Right cardiac atrium (tissue), 5 donors: ENCODE data around the gene ARF6. TPM values are rescaled to one million over a fixed set of nuclear protein-coding genes. Genes with fewer than 3 reads are reported as not detected.
"Not testable (repeated sequence)": the region's sequence is repeated elsewhere in the genome, so short reads cannot be mapped to it uniquely, and the experiment has no call there.

Experiments
- ATAC-seq, 2 donors: fragments of 200-7000 bp; cut with Tn5 transposase; one replicate each; pipeline versions ENCODE4 v1.8.0 to v1.9.1; 2020; ENCODE audit warnings: moderate library complexity in 2 of 2, mild to moderate bottlenecking in 1 of 2
- DNase-seq, 3 donors: peaks; one replicate each; pipeline ENCODE4 v3.0.0-alpha.2; 2020
- H3K27ac ChIP-seq: one replicate; pipeline ENCODE4 v1.5.1; 2013; ENCODE audit warnings: mild to moderate bottlenecking, low read length, control low read depth, moderate library complexity
- H3K27me3 ChIP-seq: one replicate; pipeline ENCODE4 v1.6.1; 2013; ENCODE audit not compliant: control insufficient read depth, insufficient read depth
- H3K4me1 ChIP-seq: one replicate; pipeline ENCODE4 v1.6.1; 2013; ENCODE audit warnings: low read length; ENCODE audit not compliant: control insufficient read depth, insufficient read depth
- H3K4me3 ChIP-seq: one replicate; pipeline ENCODE4 v1.5.1; 2013; ENCODE audit warnings: low read length, control low read depth
- H3K9me3 ChIP-seq: one replicate; pipeline ENCODE4 v1.6.1; 2013; ENCODE audit warnings: low read length; ENCODE audit not compliant: control insufficient read depth
- WGBS: extraction: QIAGEN DNeasy Blood & Tissue Kit; methylation state at CpG from one replicate; pipeline ENCODE4 v1.1.7; 2013; 5-methylcytosine and 5-hydroxymethylcytosine counted together
- intact Hi-C, 4 donors: fragments of 100-400 bp; cut with DNase I; formaldehyde crosslinking; loops; one replicate each; pipeline versions ENCODE4 v1.11.0 to v1.14.0; 2022 to 2023
- polyA plus RNA-seq: library from polyadenylated mRNA; stranded (reverse); fragments of 200-250 nt; gene quantifications from one replicate; pipeline ENCODE4 v1.2.3, GENCODE V29; 2013
- total RNA-seq, 4 donors: library from RNA; stranded (reverse); fragmentation: NEBNext Ultra II Directional; extraction: Animal tissue kit (Norgen Biotek cat#: 25700); gene quantifications; one replicate each; pipeline ENCODE4 v1.2.1, GENCODE V29; 2021
- donor health status: healthy with polysubstance abuse.
- donor health status: DM: no; HTN: yes; CAD: no.
- donor health status: DM: no; HTN: no; CAD: no.
- donor health status: DM: no; HTN: yes; CAD: no; lungs with severe emphysema.
- donor health status: DM: yes; HTN: yes; CAD: no.

The ARF6 gene
- total and polyA plus RNA-seq, 5 donors = 16.5 to 34.6 (median 27.3) TPM

GRCh38 chr14:49861699-49862088, 31.2 kb upstream of the ARF6 start:
- peak; percentile 54 to 58 for ATAC-seq
- Histone ChIP-seq H3K27ac (peak overlapping the region; percentile 100), H3K9me3 (no peaks in the 10 kb centered on the region), H3K27me3 (no peaks in the 10 kb centered on the region), H3K4me3 (peak overlapping the region; percentile 70), H3K4me1 (peaks cover 2% of the 10 kb centered on the region)
- intact Hi-C loops = loop anchor here in 3 of 4 donors (5.0 to 10.0 kb wide), 3 partner anchors 143 to 246 kb away; no protein-coding TSS in a partner anchor
- under 1% methylated on average over 12 of the region's 12 CpGs for WGBS
- peak; percentile 75 to 83 (median 77) for DNase-seq

GRCh38 chr14:49862089-49862673, 30.7 kb upstream of the ARF6 start:
- H3K27me3 ChIP-seq = no peaks in the 10 kb centered on the region
- intact Hi-C loops = loop anchor here in 3 of 4 donors (5.0 to 10.0 kb wide), 3 partner anchors 143 to 245 kb away; no protein-coding TSS in a partner anchor
- peak overlapping the region; percentile 100 for H3K27ac ChIP-seq
- under 1% methylated on average over 28 of the region's 30 CpGs for WGBS
- DNase-seq (peak; percentile 82 to 89 (median 85)), ATAC-seq (peak; percentile 53 to 56)
- peaks cover 2% of the 10 kb centered on the region for H3K4me1 ChIP-seq
- no peaks in the 10 kb centered on the region for H3K9me3 ChIP-seq
- peak overlapping the region; percentile 70 for H3K4me3 ChIP-seq

GRCh38 chr14:49863487-49864281, 29.2 kb upstream of the ARF6 start:
- WGBS = 15% methylated on average over 9 of the region's 9 CpGs
- intact Hi-C loops = loop anchor here in 3 of 4 donors (5.0 to 10.0 kb wide), 3 partner anchors 141 to 244 kb away; no protein-coding TSS in a partner anchor
- Histone ChIP-seq H3K27me3 (no peaks in the 10 kb centered on the region), H3K9me3 (no peaks in the 10 kb centered on the region), H3K4me3 (peak overlapping the region; percentile 70), H3K27ac (peak overlapping the region; percentile 94), H3K4me1 (peaks cover 2% of the 10 kb centered on the region)
- no peak for ATAC-seq
- DNase-seq = no peak

GRCh38 chr14:49865431-49865859, 27.4 kb upstream of the ARF6 start:
- no peak for ATAC-seq
- peak; percentile 78 to 93 (median 88) for DNase-seq
- intact Hi-C loops = loop anchor here in 2 of 4 donors (5.0 to 10.0 kb wide), 3 partner anchors 139 to 242 kb away; no protein-coding TSS in a partner anchor
- no peak overlapping the region for H3K4me3 ChIP-seq
- H3K9me3 ChIP-seq = no peaks in the 10 kb centered on the region
- H3K27me3 ChIP-seq = no peaks in the 10 kb centered on the region
- peaks cover 2% of the 10 kb centered on the region for H3K4me1 ChIP-seq
- H3K27ac ChIP-seq = no peak overlapping the region
- 1% methylated on average over 4 of the region's 4 CpGs for WGBS

GRCh38 chr14:49867831-49868719, 24.8 kb upstream of the ARF6 start:
- under 1% methylated on average over 57 of the region's 57 CpGs for WGBS
- DNase-seq = peak; percentile 97 to 99 (median 98)
- peaks cover 2% of the 10 kb centered on the region for H3K4me1 ChIP-seq
- no peaks in the 10 kb centered on the region for H3K9me3 ChIP-seq
- H3K27me3 ChIP-seq = no peaks in the 10 kb centered on the region
- ATAC-seq = peak; percentile 97 to 98
- peak overlapping the region; percentile 75 for H3K4me3 ChIP-seq
- H3K27ac ChIP-seq = peak overlapping the region; percentile 95
- intact Hi-C loops = loop anchor here in 2 of 4 donors (5.0 to 10.0 kb wide), 3 partner anchors 137 to 239 kb away; no protein-coding TSS in a partner anchor

- 45% methylated on average over 5 of the region's 5 CpGs for WGBS
- intact Hi-C loops = loop anchor here in 2 of 4 donors (5.0 to 10.0 kb wide), 3 partner anchors 136 to 239 kb away; no protein-coding TSS in a partner anchor
- Histone ChIP-seq H3K27me3 (no peaks in the 10 kb centered on the region), H3K27ac (no peak overlapping the region), H3K9me3 (no peaks in the 10 kb centered on the region), H3K4me1 (peaks cover 2% of the 10 kb centered on the region), H3K4me3 (peak overlapping the region; percentile 12)
- ATAC-seq (no peak), DNase-seq (no peak)
Observed at GRCh38 chr14:49868720-49869114, 24.2 kb upstream of the ARF6 start.

DNA sequence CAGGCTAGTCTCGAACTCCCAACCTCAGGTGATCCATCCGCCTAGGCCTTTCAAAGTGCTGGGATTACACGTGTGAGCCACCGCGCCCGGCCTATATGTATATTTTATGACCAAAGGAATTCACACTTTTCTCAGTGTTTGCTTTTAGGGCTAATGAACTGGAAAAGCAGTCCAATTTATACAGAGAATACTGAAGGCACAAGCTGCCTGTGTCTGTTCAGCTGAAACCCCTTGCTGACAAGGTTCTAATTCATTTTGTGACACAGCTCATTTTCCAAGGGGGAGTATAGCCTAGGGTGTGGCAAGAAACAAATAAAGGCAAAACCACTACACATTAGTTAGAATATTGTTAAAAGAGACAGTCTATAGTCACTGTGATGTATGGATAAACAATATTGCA, 22.0 kb upstream of the ARF6 start:
- no peak overlapping the region for H3K27ac ChIP-seq
- H3K9me3 ChIP-seq = no peaks in the 10 kb centered on the region
- no peak for DNase-seq
- ATAC-seq = no peak
- H3K4me3 ChIP-seq = no peak overlapping the region
- no peaks in the 10 kb centered on the region for H3K27me3 ChIP-seq
- intact Hi-C loops = loop anchor here in 1 of 4 donors (10.0 kb wide), 1 partner anchor 234 kb away; no protein-coding TSS in a partner anchor
- H3K4me1 ChIP-seq = no peaks in the 10 kb centered on the region
- 93% methylated on average over 6 of the region's 6 CpGs for WGBS

DNA sequence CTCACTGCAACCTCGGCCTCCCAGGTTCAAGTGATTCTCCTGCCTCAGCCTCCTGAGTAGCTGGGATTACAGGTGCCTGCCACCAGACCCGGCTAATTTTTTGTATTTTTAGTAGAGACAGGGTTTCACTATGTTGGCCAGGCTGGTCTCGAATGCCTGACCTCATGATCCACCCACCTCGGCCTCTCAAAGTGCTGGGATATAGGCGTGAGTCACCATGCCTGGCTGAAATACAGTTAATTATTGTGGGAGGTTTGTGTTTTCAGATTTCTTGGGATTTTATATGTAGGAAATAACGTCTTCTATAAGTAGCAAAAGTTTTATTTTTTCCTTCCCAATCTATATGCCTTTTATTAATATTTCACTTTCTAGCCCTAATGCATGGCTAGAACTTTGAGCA, 19.3 kb upstream of the ARF6 start:
- not testable (repeated sequence) for DNase-seq, H3K4me1 ChIP-seq, H3K27me3 ChIP-seq, H3K9me3 ChIP-seq, H3K4me3 ChIP-seq, ATAC-seq, H3K27ac ChIP-seq
- WGBS = 77% methylated on average over 6 of the region's 6 CpGs
- intact Hi-C loops = loop anchor here in 1 of 4 donors (10.0 kb wide), 1 partner anchor 231 kb away; no protein-coding TSS in a partner anchor

DNA sequence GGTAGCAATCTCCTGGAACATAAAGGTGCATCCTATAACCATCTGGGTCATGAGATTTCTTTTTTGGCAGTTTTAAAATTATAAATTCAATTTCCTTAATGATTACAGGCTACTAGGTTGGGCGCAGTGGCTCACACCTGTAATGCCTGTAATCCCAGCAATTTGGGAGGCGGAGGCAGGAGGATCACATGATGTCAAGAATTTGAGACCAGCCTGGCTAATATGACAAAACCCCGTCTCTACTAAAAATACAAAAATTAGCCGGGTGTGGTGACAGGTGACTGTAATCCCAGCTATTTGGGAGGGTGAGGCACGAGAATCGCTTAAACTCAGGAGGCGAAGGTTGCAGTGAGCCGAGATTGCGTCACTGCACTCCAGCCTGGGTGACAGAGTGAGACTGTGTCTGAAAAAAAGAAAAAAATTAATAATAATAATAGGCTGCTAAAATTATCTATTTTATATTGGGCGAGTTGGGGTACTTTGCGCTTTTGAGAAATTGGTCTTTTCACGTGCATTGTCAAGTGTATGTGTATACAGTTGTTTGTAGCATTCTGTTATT, 17.2 kb upstream of the ARF6 start:
- Histone ChIP-seq H3K9me3 (no peaks in the 10 kb centered on the region), H3K4me3 (no peak overlapping the region), H3K27ac (no peak overlapping the region), H3K4me1 (no peaks in the 10 kb centered on the region), H3K27me3 (no peaks in the 10 kb centered on the region)
- DNase-seq (no peak), ATAC-seq (no peak)
- intact Hi-C loops = loop anchor here in 1 of 4 donors (10.0 kb wide), 1 partner anchor 229 kb away; no protein-coding TSS in a partner anchor
- 82% methylated on average over 12 of the region's 12 CpGs for WGBS

- Histone ChIP-seq H3K9me3 (no peaks in the 10 kb centered on the region), H3K27ac (no peak overlapping the region), H3K4me1 (no peaks in the 10 kb centered on the region), H3K4me3 (no peak overlapping the region), H3K27me3 (no peaks in the 10 kb centered on the region)
- ATAC-seq (no peak), DNase-seq (no peak)
- intact Hi-C loops = loop anchor here in 1 of 4 donors (10.0 kb wide), 1 partner anchor 228 kb away; no protein-coding TSS in a partner anchor
- WGBS = 51% methylated on average over 4 of the region's 4 CpGs
Observed at GRCh38 chr14:49876563-49877127, 16.2 kb upstream of the ARF6 start.
